ENCODE measurements around the gene CYP51A1. TPM values are rescaled to one million over a fixed set of nuclear protein-coding genes. Genes with fewer than 3 reads are reported as not detected.

Gene CYP51A1
- total RNA-seq, 1 donor from 2014 or later: 249 TPM

DNA sequence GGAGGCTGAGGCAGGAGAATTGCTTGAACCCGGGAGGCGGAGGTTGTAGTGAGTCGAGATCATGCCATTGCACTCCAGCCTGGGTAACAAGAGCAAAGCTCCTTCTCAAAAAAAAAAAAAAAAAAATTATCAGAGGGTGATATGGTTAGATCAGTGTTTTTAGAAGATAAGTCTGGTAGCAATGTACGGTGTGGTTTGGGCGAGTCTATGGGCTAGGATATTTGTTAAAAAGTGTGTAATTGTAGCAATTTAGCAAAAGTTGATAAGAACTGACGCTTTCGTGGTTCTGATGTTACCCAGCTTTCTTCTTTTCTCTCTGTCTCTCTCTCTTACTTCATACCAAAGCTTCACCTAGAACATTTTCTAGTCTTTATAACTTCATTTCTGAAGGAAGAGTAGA, 6.9 kb upstream of the CYP51A1 start:
- Histone ChIP-seq H3K36me3 (ENCODE audit: control insufficient read depth, insufficient read depth, low read length) (no peaks in the 10 kb centered on the region), H3K4me3 (ENCODE audit: low read depth, low read length) (no peak overlapping the region), H3K27me3 (ENCODE audit: control insufficient read depth, insufficient read depth, low read length) (no peaks in the 10 kb centered on the region)
- DNase-seq (ENCODE audit: low read depth): no peak
- FAIRE-seq: no peak
- TF ChIP-seq, protein P1, sequence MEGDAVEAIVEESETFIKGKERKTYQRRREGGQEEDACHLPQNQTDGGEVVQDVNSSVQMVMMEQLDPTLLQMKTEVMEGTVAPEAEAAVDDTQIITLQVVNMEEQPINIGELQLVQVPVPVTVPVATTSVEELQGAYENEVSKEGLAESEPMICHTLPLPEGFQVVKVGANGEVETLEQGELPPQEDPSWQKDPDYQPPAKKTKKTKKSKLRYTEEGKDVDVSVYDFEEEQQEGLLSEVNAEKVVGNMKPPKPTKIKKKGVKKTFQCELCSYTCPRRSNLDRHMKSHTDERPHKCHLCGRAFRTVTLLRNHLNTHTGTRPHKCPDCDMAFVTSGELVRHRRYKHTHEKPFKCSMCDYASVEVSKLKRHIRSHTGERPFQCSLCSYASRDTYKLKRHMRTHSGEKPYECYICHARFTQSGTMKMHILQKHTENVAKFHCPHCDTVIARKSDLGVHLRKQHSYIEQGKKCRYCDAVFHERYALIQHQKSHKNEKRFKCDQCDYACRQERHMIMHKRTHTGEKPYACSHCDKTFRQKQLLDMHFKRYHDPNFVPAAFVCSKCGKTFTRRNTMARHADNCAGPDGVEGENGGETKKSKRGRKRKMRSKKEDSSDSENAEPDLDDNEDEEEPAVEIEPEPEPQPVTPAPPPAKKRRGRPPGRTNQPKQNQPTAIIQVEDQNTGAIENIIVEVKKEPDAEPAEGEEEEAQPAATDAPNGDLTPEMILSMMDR (IDR thresholded peaks at IDR 0.05; ENCODE audit: insufficient read depth, low read length, severe bottlenecking): no peak

DNA sequence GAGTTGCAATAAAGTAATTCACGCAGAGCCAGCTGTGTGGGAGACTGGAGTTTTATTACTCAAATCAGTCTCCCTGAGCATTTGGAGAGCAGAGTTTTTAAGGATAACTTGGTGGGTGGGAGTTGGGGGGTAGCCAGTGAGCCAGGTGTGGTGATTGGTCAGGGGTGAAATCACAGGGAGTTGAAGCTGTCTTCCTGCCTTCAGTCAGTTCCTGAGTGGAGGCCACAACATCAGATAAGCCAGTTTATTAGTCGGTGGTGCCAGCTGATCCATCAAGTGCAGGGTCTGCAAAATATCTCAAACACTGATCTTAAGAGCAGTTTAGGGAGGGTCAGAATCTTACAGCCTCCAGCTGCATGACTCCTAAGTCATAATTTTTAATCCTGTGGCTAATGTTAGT, 3.3 kb upstream of the CYP51A1 start:
- Histone ChIP-seq H3K4me3 (ENCODE audit: low read depth, low read length) (no peak overlapping the region), H3K36me3 (ENCODE audit: control insufficient read depth, insufficient read depth, low read length) (no peaks in the 10 kb centered on the region), H3K27me3 (ENCODE audit: control insufficient read depth, insufficient read depth, low read length) (no peaks in the 10 kb centered on the region)
- TF ChIP-seq, protein P1 (IDR thresholded peaks at IDR 0.05; ENCODE audit: insufficient read depth, low read length, severe bottlenecking): no peak
- DNase-seq (ENCODE audit: low read depth): no peak
- FAIRE-seq: no peak

GRCh38 chr7:92135052-92135889, 994 bp upstream of the CYP51A1 start:
- peaks cover 3% of the 10 kb centered on the region for H3K36me3 ChIP-seq (ENCODE audit: control insufficient read depth, insufficient read depth, low read length)
- FAIRE-seq (peak; percentile 23), DNase-seq (ENCODE audit: low read depth) (peak; percentile 35)
- TF ChIP-seq, protein P1 (IDR thresholded peaks at IDR 0.05; ENCODE audit: insufficient read depth, low read length, severe bottlenecking): no peak
- peak overlapping the region; percentile 98 for H3K4me3 ChIP-seq (ENCODE audit: low read depth, low read length)
- no peaks in the 10 kb centered on the region for H3K27me3 ChIP-seq (ENCODE audit: control insufficient read depth, insufficient read depth, low read length)

DNA sequence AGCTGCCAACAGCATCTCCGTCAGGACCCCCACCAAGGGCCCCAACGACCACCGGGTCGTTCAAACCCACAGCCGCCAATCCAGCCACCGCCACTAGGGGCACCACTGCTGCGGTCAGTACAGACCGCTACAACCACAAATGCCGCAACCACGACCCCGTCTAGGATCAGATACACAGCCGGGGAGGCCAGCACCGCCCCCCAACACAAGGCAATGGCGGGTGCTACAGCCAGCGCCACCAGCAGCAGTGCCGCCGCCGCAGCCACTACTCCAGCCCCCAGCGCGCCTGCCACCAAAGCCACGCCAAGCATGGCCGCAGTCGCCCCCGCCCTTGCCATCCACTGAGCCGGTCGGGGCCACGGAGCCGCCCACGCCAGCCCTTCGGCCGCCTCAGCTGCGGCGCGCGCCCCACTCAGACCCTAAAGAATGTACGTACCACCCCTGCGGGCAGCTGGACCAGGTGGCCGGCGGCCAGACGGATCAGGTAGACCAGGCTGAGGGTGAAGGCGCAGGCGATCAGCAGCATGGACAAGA, 473 bp downstream of the CYP51A1 start:
- no peak for FAIRE-seq
- Histone ChIP-seq H3K36me3 (ENCODE audit: control insufficient read depth, insufficient read depth, low read length) (peaks cover 4% of the 10 kb centered on the region), H3K4me3 (ENCODE audit: low read depth, low read length) (peak overlapping the region; percentile 98), H3K27me3 (ENCODE audit: control insufficient read depth, insufficient read depth, low read length) (no peaks in the 10 kb centered on the region)
- TF ChIP-seq, protein P1 (IDR thresholded peaks at IDR 0.05; ENCODE audit: insufficient read depth, low read length, severe bottlenecking): peak; percentile 73
- DNase-seq (ENCODE audit: low read depth): peak; percentile 23

DNA sequence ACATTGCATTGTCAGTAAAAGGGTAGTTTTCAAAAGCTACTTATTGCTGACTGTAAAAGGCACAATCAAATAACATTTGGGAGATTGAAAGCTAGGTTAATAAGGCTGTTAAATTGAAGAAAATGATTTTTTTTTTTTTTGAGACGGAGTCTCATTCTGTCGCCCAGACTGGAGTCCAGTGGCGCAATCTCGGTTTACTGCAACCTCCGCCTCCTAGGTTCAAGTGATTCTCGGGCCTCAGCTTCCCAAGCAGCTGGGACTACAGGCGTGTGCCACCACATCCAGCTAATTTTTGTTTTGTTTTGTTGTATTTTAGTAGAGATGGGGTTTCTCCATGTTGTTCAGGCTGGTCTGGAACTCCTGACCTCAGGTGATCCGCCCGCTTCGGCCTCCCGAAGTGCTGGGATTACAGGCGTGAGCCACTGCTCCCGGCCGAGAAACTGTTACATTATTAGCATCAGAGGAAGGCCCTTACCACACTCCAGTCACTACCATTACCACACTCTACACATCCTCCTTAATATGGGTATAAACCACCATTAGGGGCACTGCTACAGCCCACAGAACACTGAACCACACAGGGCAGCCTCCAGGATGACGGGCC, 1.0 kb downstream of the CYP51A1 start:
- TF ChIP-seq, protein P1 (IDR thresholded peaks at IDR 0.05; ENCODE audit: insufficient read depth, low read length, severe bottlenecking): no peak
- no peak for DNase-seq (ENCODE audit: low read depth)
- Histone ChIP-seq H3K36me3 (ENCODE audit: control insufficient read depth, insufficient read depth, low read length) (peaks cover 4% of the 10 kb centered on the region), H3K4me3 (ENCODE audit: low read depth, low read length) (peak overlapping the region; percentile 98), H3K27me3 (ENCODE audit: control insufficient read depth, insufficient read depth, low read length) (no peaks in the 10 kb centered on the region)
- FAIRE-seq: no peak
